DND-41 (cell line): ENCODE measurements around the gene KDELR3.
A peak's percentile ranks its signal among the peaks of the same experiment; 100 is the strongest.

Experiments
- ATAC-seq: fragments of 200-7000 bp; cut with Tn5 transposase; 3 replicates; pipeline ENCODE4 v1.9.1; 2021; ENCODE audit warnings: low read depth; ENCODE audit not compliant: insufficient read depth
- DNase-seq: peaks from one replicate; pipeline ENCODE4 v3.0.0-alpha.2; 2020
- H2AFZ ChIP-seq: 2 replicates; pipeline ENCODE4 v1.6.0; 2012; ENCODE audit warnings: low read depth, low read length
- H3K27ac ChIP-seq: 2 replicates; pipeline ENCODE4 v1.5.1; 2012; ENCODE audit warnings: low read length, inconsistent platforms
- H3K27me3 ChIP-seq: fragments of 200-600 bp; sonication (generic); 2 replicates; pipeline ENCODE4 v1.6.0; 2012; ENCODE audit warnings: low read length, mild to moderate bottlenecking, inconsistent platforms; ENCODE audit not compliant: insufficient read depth, poor library complexity
- H3K36me3 ChIP-seq: 2 replicates; pipeline ENCODE4 v1.5.1; 2012; ENCODE audit warnings: low read length, inconsistent platforms; ENCODE audit not compliant: insufficient read depth
- H3K4me1 ChIP-seq: 2 replicates; pipeline ENCODE4 v1.5.1; 2012; ENCODE audit warnings: mild to moderate bottlenecking, low read length; ENCODE audit not compliant: insufficient read depth
- H3K4me2 ChIP-seq: 2 replicates; pipeline ENCODE4 v1.6.0; 2012; ENCODE audit warnings: mild to moderate bottlenecking, moderate library complexity, low read length, inconsistent platforms; ENCODE audit not compliant: insufficient read depth
- H3K4me3 ChIP-seq, 2 experiments: fragments of 200-600 bp in 1 of 2; shearing (Covaris generic) in 1 of 2; 2 replicates each; pipeline ENCODE4 v1.5.1; 2012 to 2016; ENCODE audit warnings: inconsistent platforms in 2 of 2, low read length in 2 of 2, mild to moderate bottlenecking in 2 of 2, low read depth in 1 of 2, moderate library complexity in 1 of 2
- H3K79me2 ChIP-seq: 2 replicates; pipeline ENCODE4 v1.6.0; 2012; ENCODE audit warnings: low read length, inconsistent platforms; ENCODE audit not compliant: insufficient read depth
- H3K9ac ChIP-seq: 2 replicates; pipeline ENCODE4 v1.6.0; 2012; ENCODE audit warnings: low read depth, mild to moderate bottlenecking, inconsistent platforms, low read length, moderate library complexity
- H3K9me3 ChIP-seq: 2 replicates; pipeline ENCODE4 v1.5.1; 2012; ENCODE audit warnings: low read length, moderate library complexity, mild to moderate bottlenecking, inconsistent platforms; ENCODE audit not compliant: insufficient read depth, severe bottlenecking
- H4K20me1 ChIP-seq: 2 replicates; pipeline ENCODE4 v1.6.0; 2012; ENCODE audit warnings: low read length; ENCODE audit not compliant: insufficient read depth
- EZH2 ChIP-seq: IDR thresholded peaks from 3 replicates; pipeline ENCODE4 v1.6.1; 2012; ENCODE audit warnings: borderline replicate concordance, low read depth, mild to moderate bottlenecking, moderate library complexity, low read length, inconsistent platforms; ENCODE audit not compliant: severe bottlenecking
- TF ChIP-seq, protein P1 (sequence below): IDR thresholded peaks from 2 replicates; pipeline ENCODE4 v1.5.1; 2012; ENCODE audit warnings: borderline replicate concordance, low read length, moderate library complexity, mild to moderate bottlenecking; ENCODE audit not compliant: poor library complexity, severe bottlenecking; ENCODE audit errors: extremely low read depth

The KDELR3 gene

DNA sequence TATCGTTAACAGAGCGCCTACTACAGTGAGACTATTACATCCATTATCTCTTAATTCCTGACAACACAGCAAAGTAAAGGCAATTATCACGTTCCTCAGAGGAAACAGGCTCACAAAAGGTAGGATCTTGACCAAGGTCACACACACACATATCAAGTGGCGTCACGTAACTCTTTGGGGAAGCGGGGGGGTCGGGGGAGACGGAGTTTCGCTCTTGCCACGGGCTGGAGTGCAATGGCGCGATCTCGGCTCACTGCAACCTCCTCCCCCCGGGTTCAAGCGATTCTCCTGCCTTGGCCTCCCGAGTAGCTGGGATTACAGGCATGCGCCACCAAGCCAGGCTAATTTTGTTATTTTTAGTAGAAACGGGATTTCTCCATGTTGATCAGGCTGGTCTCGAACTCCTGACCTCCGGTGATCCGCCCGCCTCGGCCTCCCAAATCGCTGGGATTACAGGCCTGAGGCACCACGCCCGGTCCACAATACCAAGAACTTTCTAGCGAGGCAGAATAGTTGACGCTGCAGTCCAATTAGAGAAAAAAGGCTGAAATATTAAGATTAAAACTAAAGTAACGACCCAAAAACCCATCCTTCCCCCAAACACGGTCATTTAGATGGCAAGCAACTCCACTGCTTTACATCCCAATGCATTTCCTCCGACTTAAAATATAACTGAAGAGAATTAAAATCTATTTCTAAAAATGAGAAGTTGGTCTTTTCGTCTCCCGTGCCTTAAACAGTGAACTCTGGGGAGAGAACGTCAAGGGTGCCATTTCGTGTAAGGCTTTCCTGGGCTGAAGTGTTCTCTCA, 37.0 kb downstream of the KDELR3 start:
- H3K79me2 ChIP-seq, result peaks cover 65% of the 10 kb centered on the region
- H3K4me1 ChIP-seq, result peaks cover 50% of the 10 kb centered on the region

DNA sequence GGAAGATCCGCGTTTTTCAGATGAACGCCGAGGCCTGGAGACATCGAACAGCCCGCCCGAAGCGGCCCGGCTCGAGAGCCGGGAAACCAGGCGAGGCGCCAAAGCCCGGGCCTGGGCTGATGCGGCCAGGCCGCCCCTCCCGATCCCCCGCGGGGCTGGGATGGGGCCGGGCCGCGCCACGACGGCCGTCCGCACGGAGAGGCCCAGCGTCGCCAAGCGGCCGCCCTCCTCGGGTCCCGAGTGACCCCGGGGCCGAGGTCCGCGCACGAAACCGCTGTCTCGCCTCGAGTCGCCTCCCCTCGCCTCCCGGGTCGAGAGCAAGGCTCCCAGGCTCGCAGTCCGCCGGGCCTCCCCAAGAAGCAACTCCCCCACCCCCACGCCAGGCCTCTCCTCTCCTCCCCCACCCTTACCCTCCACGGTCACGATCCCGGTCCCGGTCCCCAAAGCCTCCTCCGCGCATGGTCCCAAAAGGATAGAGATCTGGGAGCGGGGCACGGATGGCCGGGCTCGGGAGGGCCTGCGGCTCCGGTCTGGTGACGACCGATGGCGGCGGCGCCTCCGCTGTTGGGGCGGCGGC, 37.7 kb downstream of the KDELR3 start:
- peaks cover 43% of the 10 kb centered on the region for H4K20me1 ChIP-seq
- H3K4me2 ChIP-seq, result peak overlapping the region; percentile 95
- H3K4me1 ChIP-seq, result peaks cover 50% of the 10 kb centered on the region
- TF ChIP-seq EZH2, result no peak
- TF ChIP-seq, protein P1, sequence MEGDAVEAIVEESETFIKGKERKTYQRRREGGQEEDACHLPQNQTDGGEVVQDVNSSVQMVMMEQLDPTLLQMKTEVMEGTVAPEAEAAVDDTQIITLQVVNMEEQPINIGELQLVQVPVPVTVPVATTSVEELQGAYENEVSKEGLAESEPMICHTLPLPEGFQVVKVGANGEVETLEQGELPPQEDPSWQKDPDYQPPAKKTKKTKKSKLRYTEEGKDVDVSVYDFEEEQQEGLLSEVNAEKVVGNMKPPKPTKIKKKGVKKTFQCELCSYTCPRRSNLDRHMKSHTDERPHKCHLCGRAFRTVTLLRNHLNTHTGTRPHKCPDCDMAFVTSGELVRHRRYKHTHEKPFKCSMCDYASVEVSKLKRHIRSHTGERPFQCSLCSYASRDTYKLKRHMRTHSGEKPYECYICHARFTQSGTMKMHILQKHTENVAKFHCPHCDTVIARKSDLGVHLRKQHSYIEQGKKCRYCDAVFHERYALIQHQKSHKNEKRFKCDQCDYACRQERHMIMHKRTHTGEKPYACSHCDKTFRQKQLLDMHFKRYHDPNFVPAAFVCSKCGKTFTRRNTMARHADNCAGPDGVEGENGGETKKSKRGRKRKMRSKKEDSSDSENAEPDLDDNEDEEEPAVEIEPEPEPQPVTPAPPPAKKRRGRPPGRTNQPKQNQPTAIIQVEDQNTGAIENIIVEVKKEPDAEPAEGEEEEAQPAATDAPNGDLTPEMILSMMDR, result no peak
- no peaks in the 10 kb centered on the region for H3K9me3 ChIP-seq
- H3K79me2 ChIP-seq, result peaks cover 59% of the 10 kb centered on the region
- ATAC-seq (peak; percentile 36), DNase-seq (peak; percentile 58)
- H3K36me3 ChIP-seq, result peaks cover 53% of the 10 kb centered on the region
- H3K27ac ChIP-seq, result peak overlapping the region; percentile 99
- H3K9ac ChIP-seq, result peak overlapping the region; percentile 98
- H2AFZ ChIP-seq, result peak overlapping the region; percentile 91
- H3K27me3 ChIP-seq, result no peaks in the 10 kb centered on the region
- peak overlapping the region; percentile 75 to 88 for H3K4me3 ChIP-seq

More for the DNA sequence above, 37.0 kb downstream of the KDELR3 start:
- Histone ChIP-seq H2AFZ (no peak overlapping the region), H3K27me3 (no peaks in the 10 kb centered on the region), H3K9ac (peak overlapping the region; percentile 98), H3K27ac (peak overlapping the region; percentile 99), H3K9me3 (no peaks in the 10 kb centered on the region), H3K36me3 (peaks cover 58% of the 10 kb centered on the region), H3K4me2 (peak overlapping the region; percentile 95), H3K4me3 (peak overlapping the region; percentile 75 to 88), H4K20me1 (peaks cover 47% of the 10 kb centered on the region)
- ATAC-seq, result no peak
- DNase-seq, result peak; percentile 65
- TF ChIP-seq, protein P1, result peak; percentile 3
- no peak for TF ChIP-seq EZH2

DNA sequence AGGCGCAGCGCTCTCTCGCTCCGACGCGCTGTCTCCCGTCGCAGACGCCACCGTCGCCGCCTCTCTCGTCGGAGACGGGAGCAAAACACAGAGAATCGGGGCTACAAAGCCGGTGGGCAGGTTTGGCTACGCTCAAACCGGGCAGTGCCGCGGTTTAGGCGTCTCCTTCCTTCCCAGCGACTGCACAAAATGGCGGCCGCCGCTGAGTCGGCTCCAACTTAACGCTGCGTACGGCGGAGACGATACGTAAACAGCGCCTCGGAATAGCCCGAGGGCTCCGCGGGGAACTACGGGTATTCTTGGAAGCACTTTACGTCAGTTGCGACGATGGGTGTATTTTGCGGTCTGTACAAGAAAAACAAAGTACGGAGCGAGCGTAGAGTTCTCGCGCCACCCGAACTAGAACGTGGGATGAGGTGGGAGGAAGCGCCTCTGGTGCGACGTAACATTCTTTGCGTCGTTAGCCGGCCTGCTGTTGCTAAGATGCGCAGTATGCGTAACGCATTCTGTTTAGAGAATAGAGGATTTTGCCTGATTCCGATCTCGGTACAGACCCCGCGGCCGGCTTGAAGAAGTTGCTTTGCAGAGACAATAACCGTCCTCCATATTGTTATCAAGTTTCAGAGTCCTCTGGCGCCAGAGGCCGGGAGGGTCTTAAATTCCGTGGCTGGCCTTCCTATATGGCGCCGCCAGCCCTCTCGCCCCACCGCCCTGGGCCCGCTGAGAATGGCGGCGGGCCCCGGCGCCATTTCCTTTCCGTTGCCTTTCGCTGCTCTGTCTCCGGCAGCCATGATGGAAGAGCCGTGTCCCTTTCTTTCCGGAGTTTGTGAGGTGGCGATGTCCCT, 38.4 kb downstream of the KDELR3 start, which contains the start of gene DDX17:
Gene DDX17 (minus strand): TSS at position 194 of the 845 bp plus-strand sequence.
- peaks cover 47% of the 10 kb centered on the region for H3K36me3 ChIP-seq
- H4K20me1 ChIP-seq, result peaks cover 38% of the 10 kb centered on the region
- H3K27me3 ChIP-seq, result no peaks in the 10 kb centered on the region
- TF ChIP-seq EZH2, result no peak
- TF ChIP-seq, protein P1, result no peak
- H3K9me3 ChIP-seq, result no peaks in the 10 kb centered on the region
- peaks cover 52% of the 10 kb centered on the region for H3K79me2 ChIP-seq
- H3K4me3 ChIP-seq, result peak within 1 kb of the TSS; percentile 75 to 88
- DNase-seq (peak; percentile 92), ATAC-seq (peak; percentile 85)
- peak within 1 kb of the TSS; percentile 99 for H3K27ac ChIP-seq
- peak within 1 kb of the TSS; percentile 99 for H2AFZ ChIP-seq
- H3K9ac ChIP-seq, result peak within 1 kb of the TSS; percentile 98
- H3K4me2 ChIP-seq, result peak within 1 kb of the TSS; percentile 95
- peaks cover 45% of the 10 kb centered on the region for H3K4me1 ChIP-seq
